Measurements from ENCODE around the gene CRACR2B. TPM values are rescaled to one million over a fixed set of nuclear protein-coding genes. Genes with fewer than 3 reads are reported as not detected.

The CRACR2B gene
- total and polyA plus RNA-seq, 2 of the 13 experiments (the other 11 are each of a cell fraction or from before 2014, with no cell fraction given), result 14.9 to 21.0 TPM

DNA sequence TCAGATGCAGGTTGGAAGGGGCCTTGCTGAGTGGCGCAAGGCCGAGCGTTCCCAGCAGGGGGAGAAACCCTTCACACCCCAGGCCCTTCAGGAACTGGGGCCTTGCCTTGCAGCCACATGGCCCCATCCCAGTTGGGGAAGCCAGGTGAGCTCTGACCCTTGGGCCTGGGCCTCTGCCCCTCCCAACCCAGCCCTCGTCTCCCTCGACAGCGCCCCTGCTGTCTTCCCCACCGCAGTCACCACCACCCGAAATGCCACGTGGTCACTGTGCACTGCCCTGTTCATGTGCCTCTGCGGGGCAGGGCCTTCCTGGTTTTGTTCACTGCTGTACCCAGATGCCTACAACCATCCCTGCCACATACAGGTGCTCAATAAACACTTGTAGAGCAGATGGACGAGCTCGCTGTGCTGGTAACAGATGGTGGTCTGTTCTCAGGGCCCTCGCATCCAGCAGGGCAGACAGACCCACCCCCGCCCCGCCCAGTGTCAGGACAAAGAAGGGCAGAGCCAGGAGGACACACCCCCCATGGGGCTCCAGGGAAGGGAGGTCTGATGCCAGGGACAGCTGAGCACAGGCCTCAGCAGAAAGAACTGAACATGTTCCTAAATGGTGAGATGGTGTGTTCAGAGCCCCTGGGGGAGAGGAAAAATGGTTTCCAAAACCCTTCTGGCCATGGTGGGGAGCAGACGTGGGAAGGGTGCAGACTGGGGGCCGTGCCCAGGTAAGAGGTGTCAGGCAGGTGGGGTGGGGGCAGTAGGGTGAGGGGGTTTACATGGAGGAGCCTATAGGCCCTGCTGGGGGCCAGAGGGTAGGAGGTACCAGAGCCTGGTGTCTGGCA lies 10.9 kb downstream of the CRACR2B start (continued):
- TF ChIP-seq, protein P1, sequence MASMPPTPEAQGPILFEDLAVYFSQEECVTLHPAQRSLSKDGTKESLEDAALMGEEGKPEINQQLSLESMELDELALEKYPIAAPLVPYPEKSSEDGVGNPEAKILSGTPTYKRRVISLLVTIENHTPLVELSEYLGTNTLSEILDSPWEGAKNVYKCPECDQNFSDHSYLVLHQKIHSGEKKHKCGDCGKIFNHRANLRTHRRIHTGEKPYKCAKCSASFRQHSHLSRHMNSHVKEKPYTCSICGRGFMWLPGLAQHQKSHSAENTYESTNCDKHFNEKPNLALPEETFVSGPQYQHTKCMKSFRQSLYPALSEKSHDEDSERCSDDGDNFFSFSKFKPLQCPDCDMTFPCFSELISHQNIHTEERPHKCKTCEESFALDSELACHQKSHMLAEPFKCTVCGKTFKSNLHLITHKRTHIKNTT (CRISPR knock-in tag; IDR thresholded peaks at IDR 0.05), result no peak
- TF ChIP-seq ZNF879 (CRISPR knock-in tag; IDR thresholded peaks at IDR 0.05) (0 out of 2 replicates have a peak, but pooled peaks have one; percentile 40), ZNF672 (CRISPR knock-in tag; IDR thresholded peaks at IDR 0.05) (no peak), ZNF598 (CRISPR knock-in tag; IDR thresholded peaks at IDR 0.05; ENCODE audit: borderline replicate concordance) (no peak), ZNF282 (IDR thresholded peaks at IDR 0.05; ENCODE audit: partially characterized antibody) (no peak), SP5 (CRISPR knock-in tag; IDR thresholded peaks at IDR 0.05; ENCODE audit: borderline replicate concordance, low read depth) (peak; percentile 78), NFE2L1 (CRISPR knock-in tag; IDR thresholded peaks at IDR 0.05; ENCODE audit: borderline replicate concordance) (no peak), HMG20B (CRISPR knock-in tag; conservative IDR thresholded peaks at IDR 0.05) (0 out of 2 replicates have a peak, but pooled peaks have one; percentile 42), KLF9 (CRISPR knock-in tag; IDR thresholded peaks at IDR 0.05; ENCODE audit: low read depth) (peak; percentile 39; the same call in 1 of the 2 replicates), SAP130 (CRISPR knock-in tag; IDR thresholded peaks at IDR 0.05; ENCODE audit: low read depth) (peak; percentile 95), POLR2G (IDR thresholded peaks at IDR 0.05; ENCODE audit: low read depth, low read length) (peak; percentile 48), ZNF619 (CRISPR knock-in tag; IDR thresholded peaks at IDR 0.05) (peak; percentile 63), ZSCAN12 (CRISPR knock-in tag; IDR thresholded peaks at IDR 0.05) (no peak), NR2C2 (CRISPR knock-in tag; IDR thresholded peaks at IDR 0.05; ENCODE audit: borderline replicate concordance) (peak; percentile 68), KAT8 (CRISPR knock-in tag; IDR thresholded peaks at IDR 0.05) (peak; percentile 45; the same call in 1 of the 2 replicates), ZFP36L2 (CRISPR knock-in tag; IDR thresholded peaks at IDR 0.05) (no peak), SYNCRIP (IDR thresholded peaks at IDR 0.05; ENCODE audit: insufficient read depth, low read depth, low read length) (no peak), RCOR2 (CRISPR knock-in tag; IDR thresholded peaks at IDR 0.05) (no peak), HES4 (CRISPR knock-in tag; IDR thresholded peaks at IDR 0.05; ENCODE audit: borderline replicate concordance) (no peak)
- TF ChIP-seq, protein P2, sequence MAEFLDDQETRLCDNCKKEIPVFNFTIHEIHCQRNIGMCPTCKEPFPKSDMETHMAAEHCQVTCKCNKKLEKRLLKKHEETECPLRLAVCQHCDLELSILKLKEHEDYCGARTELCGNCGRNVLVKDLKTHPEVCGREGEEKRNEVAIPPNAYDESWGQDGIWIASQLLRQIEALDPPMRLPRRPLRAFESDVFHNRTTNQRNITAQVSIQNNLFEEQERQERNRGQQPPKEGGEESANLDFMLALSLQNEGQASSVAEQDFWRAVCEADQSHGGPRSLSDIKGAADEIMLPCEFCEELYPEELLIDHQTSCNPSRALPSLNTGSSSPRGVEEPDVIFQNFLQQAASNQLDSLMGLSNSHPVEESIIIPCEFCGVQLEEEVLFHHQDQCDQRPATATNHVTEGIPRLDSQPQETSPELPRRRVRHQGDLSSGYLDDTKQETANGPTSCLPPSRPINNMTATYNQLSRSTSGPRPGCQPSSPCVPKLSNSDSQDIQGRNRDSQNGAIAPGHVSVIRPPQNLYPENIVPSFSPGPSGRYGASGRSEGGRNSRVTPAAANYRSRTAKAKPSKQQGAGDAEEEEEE (CRISPR knock-in tag; IDR thresholded peaks at IDR 0.05; ENCODE audit: borderline replicate concordance), result no peak
- TF ChIP-seq, protein P3, sequence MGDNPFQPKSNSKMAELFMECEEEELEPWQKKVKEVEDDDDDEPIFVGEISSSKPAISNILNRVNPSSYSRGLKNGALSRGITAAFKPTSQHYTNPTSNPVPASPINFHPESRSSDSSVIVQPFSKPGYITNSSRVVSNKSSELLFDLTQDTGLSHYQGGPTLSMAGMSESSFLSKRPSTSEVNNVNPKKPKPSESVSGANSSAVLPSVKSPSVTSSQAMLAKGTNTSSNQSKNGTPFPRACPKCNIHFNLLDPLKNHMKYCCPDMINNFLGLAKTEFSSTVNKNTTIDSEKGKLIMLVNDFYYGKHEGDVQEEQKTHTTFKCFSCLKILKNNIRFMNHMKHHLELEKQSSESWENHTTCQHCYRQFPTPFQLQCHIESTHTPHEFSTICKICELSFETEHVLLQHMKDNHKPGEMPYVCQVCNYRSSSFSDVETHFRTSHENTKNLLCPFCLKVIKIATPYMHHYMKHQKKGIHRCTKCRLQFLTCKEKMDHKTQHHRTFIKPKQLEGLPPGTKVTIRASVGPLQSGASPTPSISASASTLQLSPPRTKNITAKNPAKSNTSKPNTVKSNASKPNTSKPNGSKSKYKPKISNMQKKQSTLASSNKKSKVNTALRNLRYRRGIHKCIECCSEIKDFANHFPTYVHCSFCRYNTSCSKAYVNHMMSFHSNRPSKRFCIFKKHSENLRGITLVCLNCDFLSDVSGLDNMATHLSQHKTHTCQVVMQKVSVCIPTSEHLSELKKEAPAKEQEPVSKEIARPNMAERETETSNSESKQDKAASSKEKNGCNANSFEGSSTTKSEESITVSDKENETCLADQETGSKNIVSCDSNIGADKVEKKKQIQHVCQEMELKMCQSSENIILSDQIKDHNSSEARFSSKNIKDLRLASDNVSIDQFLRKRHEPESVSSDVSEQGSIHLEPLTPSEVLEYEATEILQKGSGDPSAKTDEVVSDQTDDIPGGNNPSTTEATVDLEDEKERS (CRISPR knock-in tag; IDR thresholded peaks at IDR 0.05), result 0 out of 2 replicates have a peak, but pooled peaks have one; percentile 82
- TF ChIP-seq, protein P4, sequence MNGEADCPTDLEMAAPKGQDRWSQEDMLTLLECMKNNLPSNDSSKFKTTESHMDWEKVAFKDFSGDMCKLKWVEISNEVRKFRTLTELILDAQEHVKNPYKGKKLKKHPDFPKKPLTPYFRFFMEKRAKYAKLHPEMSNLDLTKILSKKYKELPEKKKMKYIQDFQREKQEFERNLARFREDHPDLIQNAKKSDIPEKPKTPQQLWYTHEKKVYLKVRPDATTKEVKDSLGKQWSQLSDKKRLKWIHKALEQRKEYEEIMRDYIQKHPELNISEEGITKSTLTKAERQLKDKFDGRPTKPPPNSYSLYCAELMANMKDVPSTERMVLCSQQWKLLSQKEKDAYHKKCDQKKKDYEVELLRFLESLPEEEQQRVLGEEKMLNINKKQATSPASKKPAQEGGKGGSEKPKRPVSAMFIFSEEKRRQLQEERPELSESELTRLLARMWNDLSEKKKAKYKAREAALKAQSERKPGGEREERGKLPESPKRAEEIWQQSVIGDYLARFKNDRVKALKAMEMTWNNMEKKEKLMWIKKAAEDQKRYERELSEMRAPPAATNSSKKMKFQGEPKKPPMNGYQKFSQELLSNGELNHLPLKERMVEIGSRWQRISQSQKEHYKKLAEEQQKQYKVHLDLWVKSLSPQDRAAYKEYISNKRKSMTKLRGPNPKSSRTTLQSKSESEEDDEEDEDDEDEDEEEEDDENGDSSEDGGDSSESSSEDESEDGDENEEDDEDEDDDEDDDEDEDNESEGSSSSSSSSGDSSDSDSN (CRISPR knock-in tag; IDR thresholded peaks at IDR 0.05), result peak; percentile 66

Data from HepG2 (cell line).